Caco-2 (cell line): ENCODE measurements around the gene FBXL16. TPM values are rescaled to one million over a fixed set of nuclear protein-coding genes. Genes with fewer than 3 reads are reported as not detected.

Experiments used
- BruUV-seq: library from RNA; stranded (reverse); fragments of 400-500 nt; replicated peaks from 2 replicates; lab custom pipeline; 2021; lab: Mats Ljungman, UMichigan
- CTCF ChIA-PET: fragments of 300-600 bp; sonication (Branson Sonifier 250); formaldehyde crosslinking; loops from one replicate; lab custom pipeline; 2022; ENCODE audit warnings: antibody characterized with exemption; lab: Charles Lee
- POLR2A ChIA-PET: fragments of 300-600 bp; sonication (Branson Sonifier 250); formaldehyde crosslinking; loops from one replicate; lab custom pipeline; 2022; ENCODE audit warnings: antibody characterized with exemption; lab: Charles Lee
- DNase-seq, 2 experiments: peaks; one replicate each; pipeline versions ENCODE4 v3.0.0 to v3.0.0-alpha.2; 2020 to 2022
- H3K27me3 ChIP-seq: replicated peaks from 2 replicates; pipeline ENCODE4 v1.6.0; 2011; ENCODE audit warnings: low read length; ENCODE audit not compliant: control insufficient read depth, insufficient read depth
- H3K36me3 ChIP-seq: 2 replicates; pipeline ENCODE4 v1.5.1; 2011; ENCODE audit warnings: low read length; ENCODE audit not compliant: control insufficient read depth, insufficient read depth
- H3K4me1 ChIP-seq: fragments of 250-450 bp; sonication (Bioruptor Pico); 2 replicates; pipeline ENCODE4 v1.5.1; 2020; ENCODE audit warnings: mild to moderate bottlenecking
- H3K4me3 ChIP-seq: 2 replicates; pipeline ENCODE4 v1.5.1; 2011; ENCODE audit warnings: low read depth, mild to moderate bottlenecking, control low read depth, low read length
- H3K9me3 ChIP-seq: fragments of 250-450 bp; sonication (Bioruptor Pico); 2 replicates; pipeline ENCODE4 v1.5.1; 2020; ENCODE audit warnings: mild to moderate bottlenecking, moderate library complexity
- H3K27ac Mint-ChIP-seq: one replicate; pipeline ENCODE4 v1.8.0; 2022; ENCODE audit warnings: mixed read lengths; ENCODE audit not compliant: unreplicated experiment
- H3K27me3 Mint-ChIP-seq: one replicate; pipeline ENCODE4 v1.8.0; 2022; ENCODE audit warnings: mixed read lengths; ENCODE audit not compliant: insufficient read depth, unreplicated experiment
- H3K36me3 Mint-ChIP-seq: one replicate; pipeline ENCODE4 v1.8.0; 2022; ENCODE audit warnings: mild to moderate bottlenecking, mixed read lengths; ENCODE audit not compliant: insufficient read depth, unreplicated experiment
- H3K4me1 Mint-ChIP-seq: one replicate; pipeline ENCODE4 v1.8.0; 2022; ENCODE audit warnings: low read depth, mixed read lengths; ENCODE audit not compliant: unreplicated experiment
- H3K4me3 Mint-ChIP-seq: one replicate; pipeline ENCODE4 v1.8.0; 2022; ENCODE audit warnings: mild to moderate bottlenecking, moderate library complexity, mixed read lengths; ENCODE audit not compliant: unreplicated experiment
- H3K9me3 Mint-ChIP-seq: one replicate; pipeline ENCODE4 v1.8.0; 2022; ENCODE audit warnings: mixed read lengths; ENCODE audit not compliant: unreplicated experiment
- CTCF ChIP-seq, 2 experiments: fragments of 200-600 bp in 1 of 2; IDR thresholded peaks; 1 replicate in 1 of 2; 2 replicates in 1 of 2; pipeline versions ENCODE4 v1.5.1 to v1.8.0; 2011 to 2022; ENCODE audit warnings: antibody characterized with exemption in 1 of 2, control low read depth in 1 of 2, inconsistent platforms in 1 of 2, low read depth in 1 of 2, low read length in 1 of 2, mild to moderate bottlenecking in 1 of 2, moderate library complexity in 1 of 2; ENCODE audit not compliant: insufficient read depth in 1 of 2, severe bottlenecking in 1 of 2, unreplicated experiment in 1 of 2
- intact Hi-C: fragments of 100-400 bp; cut with micrococcal nuclease; formaldehyde crosslinking; loops from one replicate; pipeline ENCODE4 v1.10.0; 2022; ENCODE audit not compliant: unreplicated experiment
- total RNA-seq: library from RNA; stranded (reverse); gene quantifications from 2 replicates; pipeline ENCODE4 v1.2.3, GENCODE V29; 2022

FBXL16 gene
- total RNA-seq, 1 experiment from 2014 or later, result 10.5 TPM

- Histone ChIP-seq H3K27me3 (no peaks in the 10 kb centered on the region), H3K36me3 (no peaks in the 10 kb centered on the region; the same call in 1 of the 2 replicates), H3K9me3 (no peaks in the 10 kb centered on the region), H3K4me3 (no peak overlapping the region), H3K4me1 (no peaks in the 10 kb centered on the region)
- Mint-ChIP-seq H3K4me3 (no peak overlapping the region), H3K36me3 (no peaks in the 10 kb centered on the region), H3K27ac (no peak overlapping the region), H3K27me3 (no peaks in the 10 kb centered on the region), H3K4me1 (no peaks in the 10 kb centered on the region), H3K9me3 (no peaks in the 10 kb centered on the region)
- intact Hi-C loops, result no loop called here
- DNase-seq, result no peak
- CTCF ChIA-PET, result no interaction called here
- TF ChIP-seq CTCF (IDR thresholded peaks at IDR 0.05; ENCODE audit: insufficient read depth in 1 of 2, low read depth in 1 of 2, low read length in 1 of 2, severe bottlenecking in 1 of 2, unreplicated experiment in 1 of 2), result no peak
- POLR2A ChIA-PET, result no interaction called here
- BruUV-seq, result no TSS peak
These were observed 48.1 kb downstream of the FBXL16 start for GRCh38 chr16:657487-657886.

GRCh38 chr16:654034-654433 is 51.6 kb downstream of the FBXL16 start:
- ChIA-PET CTCF (interaction anchor here (0.9 kb wide), 1 partner anchor 12 kb away, joined by 4 read pairs; no protein-coding TSS in a partner anchor), POLR2A (interaction anchor here (0.7 kb wide), 1 partner anchor 28 kb away, joined by 7 read pairs; no protein-coding TSS in a partner anchor)
- intact Hi-C loops, result no loop called here
- Mint-ChIP-seq H3K9me3 (no peaks in the 10 kb centered on the region), H3K27ac (no peak overlapping the region), H3K36me3 (peaks cover 4% of the 10 kb centered on the region), H3K27me3 (no peaks in the 10 kb centered on the region), H3K4me1 (no peaks in the 10 kb centered on the region), H3K4me3 (no peak overlapping the region)
- Histone ChIP-seq H3K4me1 (0 out of 2 replicates have a peak, but pooled peaks cover 6% of the 10 kb centered on the region), H3K9me3 (no peaks in the 10 kb centered on the region), H3K36me3 (no peaks in the 10 kb centered on the region), H3K27me3 (no peaks in the 10 kb centered on the region), H3K4me3 (no peak overlapping the region)
- no peak for DNase-seq
- no TSS peak for BruUV-seq
- TF ChIP-seq CTCF (IDR thresholded peaks at IDR 0.05; ENCODE audit: insufficient read depth in 1 of 2, low read depth in 1 of 2, low read length in 1 of 2, severe bottlenecking in 1 of 2, unreplicated experiment in 1 of 2), result no peak

- TF ChIP-seq CTCF (IDR thresholded peaks at IDR 0.05; ENCODE audit: insufficient read depth in 1 of 2, low read depth in 1 of 2, low read length in 1 of 2, severe bottlenecking in 1 of 2, unreplicated experiment in 1 of 2), result no peak
- no peaks in the 10 kb centered on the region for H3K9me3 ChIP-seq
- peaks cover 7% of the 10 kb centered on the region for H3K36me3 Mint-ChIP-seq
- no peaks in the 10 kb centered on the region for H3K9me3 Mint-ChIP-seq
- no peaks in the 10 kb centered on the region for H3K4me1 Mint-ChIP-seq
- CTCF ChIA-PET, result no interaction called here
- intact Hi-C loops, result no loop called here
- no peak overlapping the region for H3K4me3 ChIP-seq
- no TSS peak for BruUV-seq
- H3K27me3 Mint-ChIP-seq, result no peaks in the 10 kb centered on the region
- no peaks in the 10 kb centered on the region for H3K36me3 ChIP-seq
- H3K4me1 ChIP-seq, result peaks cover 13% of the 10 kb centered on the region
- POLR2A ChIA-PET, result no interaction called here
- no peak for DNase-seq
- H3K4me3 Mint-ChIP-seq, result no peak overlapping the region
- H3K27me3 ChIP-seq, result no peaks in the 10 kb centered on the region
- no peak overlapping the region for H3K27ac Mint-ChIP-seq
These were observed 52.9 kb downstream of the FBXL16 start for GRCh38 chr16:652454-653305.
